Astrocyte of the cerebellum (primary cell): ENCODE data around the gene PCSK6.

Experiments used
- DNase-seq: peaks from one replicate; pipeline ENCODE4 v3.0.0-alpha.2; 2011; ENCODE audit warnings: low read depth
- H3K4me3 ChIP-seq: 2 replicates; pipeline ENCODE4 v1.5.1; 2011; ENCODE audit warnings: mild to moderate bottlenecking, low read depth, low read length, moderate library complexity
- in situ Hi-C: cut with HindIII; loops from 2 replicates; pipeline ENCODE4 v1.10.0; 2017; ENCODE audit warnings: low sequenced_read_pairs
- TF ChIP-seq, protein P1 (sequence below): IDR thresholded peaks from 2 replicates; pipeline ENCODE4 v1.5.1; 2012; ENCODE audit warnings: low read length, low read depth, moderate library complexity, mild to moderate bottlenecking; ENCODE audit errors: missing control alignments

Gene PCSK6

DNA sequence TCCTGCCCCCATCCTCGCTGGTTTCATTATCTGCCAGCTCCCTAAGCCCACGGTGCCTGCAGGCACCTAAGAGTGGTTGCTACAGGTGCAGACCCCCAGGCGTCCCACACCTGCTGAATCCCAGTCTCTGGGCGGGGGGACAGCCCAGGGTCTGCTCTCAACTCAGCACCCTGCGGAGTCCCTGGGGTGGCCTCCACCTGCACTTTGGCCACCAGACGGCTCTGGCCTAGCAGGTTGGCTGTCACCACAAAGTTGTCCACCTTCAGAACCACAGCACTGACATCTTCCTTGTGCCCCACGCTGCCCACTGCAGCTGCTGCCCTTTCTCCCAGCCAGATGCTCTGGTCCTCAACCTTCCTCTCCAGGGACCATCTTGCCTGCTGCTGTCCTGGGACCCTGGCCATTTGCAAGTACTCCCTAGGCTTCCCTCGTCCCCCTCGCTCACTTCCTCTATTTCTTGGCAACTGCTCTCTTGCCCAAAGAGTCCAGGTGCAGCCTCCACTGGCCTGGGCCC is 159.6 kb downstream of the PCSK6 start:
- TF ChIP-seq, protein P1, sequence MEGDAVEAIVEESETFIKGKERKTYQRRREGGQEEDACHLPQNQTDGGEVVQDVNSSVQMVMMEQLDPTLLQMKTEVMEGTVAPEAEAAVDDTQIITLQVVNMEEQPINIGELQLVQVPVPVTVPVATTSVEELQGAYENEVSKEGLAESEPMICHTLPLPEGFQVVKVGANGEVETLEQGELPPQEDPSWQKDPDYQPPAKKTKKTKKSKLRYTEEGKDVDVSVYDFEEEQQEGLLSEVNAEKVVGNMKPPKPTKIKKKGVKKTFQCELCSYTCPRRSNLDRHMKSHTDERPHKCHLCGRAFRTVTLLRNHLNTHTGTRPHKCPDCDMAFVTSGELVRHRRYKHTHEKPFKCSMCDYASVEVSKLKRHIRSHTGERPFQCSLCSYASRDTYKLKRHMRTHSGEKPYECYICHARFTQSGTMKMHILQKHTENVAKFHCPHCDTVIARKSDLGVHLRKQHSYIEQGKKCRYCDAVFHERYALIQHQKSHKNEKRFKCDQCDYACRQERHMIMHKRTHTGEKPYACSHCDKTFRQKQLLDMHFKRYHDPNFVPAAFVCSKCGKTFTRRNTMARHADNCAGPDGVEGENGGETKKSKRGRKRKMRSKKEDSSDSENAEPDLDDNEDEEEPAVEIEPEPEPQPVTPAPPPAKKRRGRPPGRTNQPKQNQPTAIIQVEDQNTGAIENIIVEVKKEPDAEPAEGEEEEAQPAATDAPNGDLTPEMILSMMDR = no peak
- DNase-seq = no peak
- H3K4me3 ChIP-seq = no peak overlapping the region
- in situ Hi-C loops = no loop called here

- TF ChIP-seq, protein P1 = no peak
- DNase-seq = no peak
- in situ Hi-C loops = no loop called here
- H3K4me3 ChIP-seq = no peak overlapping the region
Observed at GRCh38 chr15:101329309-101329863, 160.1 kb downstream of the PCSK6 start.

DNA sequence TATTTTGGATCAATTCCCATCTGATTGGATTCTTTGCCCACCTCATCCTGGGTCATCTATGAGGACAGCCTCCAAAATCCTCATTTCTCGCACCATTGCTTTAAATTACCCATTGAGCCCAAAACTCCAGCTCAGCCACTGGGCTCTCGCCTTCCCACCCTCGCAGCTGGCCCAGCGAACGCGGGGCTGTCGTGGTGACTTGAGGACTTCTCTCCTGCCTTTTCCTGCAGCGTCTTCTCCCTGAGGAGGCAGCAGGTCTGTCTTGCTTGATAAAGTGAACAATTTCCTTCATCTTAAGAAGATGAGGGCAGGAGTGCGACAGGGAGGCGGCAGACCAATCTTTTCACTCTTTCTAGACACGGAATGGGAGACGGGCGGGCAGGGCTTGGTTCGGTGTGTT is 161.5 kb downstream of the PCSK6 start:
- TF ChIP-seq, protein P1 = no peak
- H3K4me3 ChIP-seq = no peak overlapping the region
- in situ Hi-C loops = no loop called here
- no peak for DNase-seq

GRCh38 chr15:101327147-101327740 is 162.3 kb downstream of the PCSK6 start:
- H3K4me3 ChIP-seq = no peak overlapping the region
- in situ Hi-C loops = no loop called here
- TF ChIP-seq, protein P1 = no peak
- no peak for DNase-seq

GRCh38 chr15:101326462-101327146 is 162.9 kb downstream of the PCSK6 start:
- in situ Hi-C loops = no loop called here
- DNase-seq = no peak
- no peak overlapping the region for H3K4me3 ChIP-seq
- TF ChIP-seq, protein P1 = no peak

DNA sequence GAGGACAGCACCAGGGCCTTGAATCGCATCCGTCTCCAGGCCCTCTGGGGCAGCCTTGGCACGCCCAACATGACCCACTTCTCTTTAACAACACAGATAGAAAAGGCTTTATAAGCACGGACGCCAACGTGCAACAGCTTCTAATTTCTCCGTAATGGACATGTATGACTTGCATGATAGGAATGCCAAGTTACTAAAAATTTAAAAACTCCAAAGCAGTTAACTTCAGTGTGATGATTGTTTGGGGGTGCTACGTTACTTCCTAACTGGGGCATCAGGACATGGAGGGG is 163.5 kb downstream of the PCSK6 start:
- TF ChIP-seq, protein P1 = no peak
- DNase-seq = no peak
- no peak overlapping the region for H3K4me3 ChIP-seq
- in situ Hi-C loops = no loop called here
